ENCODE measurements around the gene PLXNB3. TPM values are rescaled to one million over a fixed set of nuclear protein-coding genes. Genes with fewer than 3 reads are reported as not detected.

PLXNB3 gene
- total RNA-seq, 4 donors from 2014 or later: 3.1 to 46.2 (median 24.7) TPM

- no peaks in the 10 kb centered on the region for H3K36me3 ChIP-seq
- H3K9me3 ChIP-seq: no peaks in the 10 kb centered on the region
- in situ Hi-C loops (cut with MboI; ENCODE audit: low pct_ligation_motif_present in 1 of 4, low pct_unique_long_range_greater_than_20kb in 1 of 4, low sequenced_read_pairs in 3 of 4) (no loop called here), intact Hi-C loops (cut with DNase I; ENCODE audit: low total_unique reads) (no loop called here)
- no peak overlapping the region for H3K4me3 ChIP-seq
- H3K27ac ChIP-seq: no peak overlapping the region
- DNase-seq: no peak
- TF ChIP-seq POLR2AphosphoS5 (IDR thresholded peaks at IDR 0.05) (no peak), POLR2A (IDR thresholded peaks at IDR 0.05) (no peak), EP300 (IDR thresholded peaks at IDR 0.05; ENCODE audit: low read depth) (no peak)
- H3K27me3 ChIP-seq: no peaks in the 10 kb centered on the region
- WGBS, 2 donors (ENCODE audit: low coverage in 1 of 2): 93% methylated on average over 13 of the region's 14 CpGs; no CpG with 5 or more reads in 1 of the 2 donors
- H3K4me1 ChIP-seq: peaks cover 8 to 15% (median 9%) of the 10 kb centered on the region in 4 donors
Observed at GRCh38 chrX:153732401-153732800, 31.6 kb upstream of the PLXNB3 start.

- Histone ChIP-seq H3K27me3 (no peaks in the 10 kb centered on the region), H3K36me3 (no peaks in the 10 kb centered on the region), H3K4me1 (peaks cover 0 to 2% (median 0%) of the 10 kb centered on the region in 4 donors), H3K9me3 (no peaks in the 10 kb centered on the region), H3K27ac (no peak overlapping the region), H3K4me3 (no peak overlapping the region)
- intact Hi-C loops (cut with DNase I; ENCODE audit: low total_unique reads) (no loop called here), in situ Hi-C loops (cut with MboI; ENCODE audit: low pct_ligation_motif_present in 1 of 4, low pct_unique_long_range_greater_than_20kb in 1 of 4, low sequenced_read_pairs in 3 of 4) (no loop called here)
- TF ChIP-seq EP300 (IDR thresholded peaks at IDR 0.05; ENCODE audit: low read depth) (no peak), POLR2A (IDR thresholded peaks at IDR 0.05) (no peak), CTCF (IDR thresholded peaks at IDR 0.05) (no peak), POLR2AphosphoS5 (IDR thresholded peaks at IDR 0.05) (no peak)
- WGBS, 2 donors (ENCODE audit: low coverage in 1 of 2): 85% methylated on average over 15 of the region's 15 CpGs; no CpG with 5 or more reads in 1 of the 2 donors
- DNase-seq: no peak
Observed at GRCh38 chrX:153733651-153734240, 30.3 kb upstream of the PLXNB3 start.

GRCh38 chrX:153734871-153735270, 29.2 kb upstream of the PLXNB3 start:
- in situ Hi-C loops (cut with MboI; ENCODE audit: low pct_ligation_motif_present in 1 of 4, low pct_unique_long_range_greater_than_20kb in 1 of 4, low sequenced_read_pairs in 3 of 4): no loop called here
- DNase-seq: no peak
- H3K27ac ChIP-seq: no peak overlapping the region
- no peak overlapping the region for H3K4me3 ChIP-seq
- TF ChIP-seq POLR2AphosphoS5 (IDR thresholded peaks at IDR 0.05) (no peak), CTCF (IDR thresholded peaks at IDR 0.05) (no peak), POLR2A (IDR thresholded peaks at IDR 0.05) (no peak), EP300 (IDR thresholded peaks at IDR 0.05; ENCODE audit: low read depth) (no peak)
- WGBS, 2 donors (ENCODE audit: low coverage in 1 of 2): 83 to 88% methylated on average over 1 to 2 of the region's 2 CpGs
- H3K27me3 ChIP-seq: no peaks in the 10 kb centered on the region
- no peaks in the 10 kb centered on the region for H3K36me3 ChIP-seq
- H3K9me3 ChIP-seq: no peaks in the 10 kb centered on the region
- intact Hi-C loops (cut with DNase I; ENCODE audit: low total_unique reads): no loop called here
- H3K4me1 ChIP-seq: no peaks in the 10 kb centered on the region

GRCh38 chrX:153735274-153735673, 28.8 kb upstream of the PLXNB3 start:
- Histone ChIP-seq H3K9me3 (no peaks in the 10 kb centered on the region), H3K27me3 (no peaks in the 10 kb centered on the region), H3K36me3 (no peaks in the 10 kb centered on the region), H3K4me3 (no peak overlapping the region), H3K27ac (no peak overlapping the region), H3K4me1 (no peaks in the 10 kb centered on the region)
- intact Hi-C loops (cut with DNase I; ENCODE audit: low total_unique reads) (no loop called here), in situ Hi-C loops (cut with MboI; ENCODE audit: low pct_ligation_motif_present in 1 of 4, low pct_unique_long_range_greater_than_20kb in 1 of 4, low sequenced_read_pairs in 3 of 4) (no loop called here)
- whole genome bisulfite sequencing, 2 donors (ENCODE audit: low coverage in 1 of 2): 78% methylated on average over 9 of the region's 9 CpGs; no CpG with 5 or more reads in 1 of the 2 donors
- DNase-seq: no peak
- no peak for TF ChIP-seq EP300 (IDR thresholded peaks at IDR 0.05; ENCODE audit: low read depth)
- no peak for TF ChIP-seq POLR2A (IDR thresholded peaks at IDR 0.05)
- TF ChIP-seq CTCF (IDR thresholded peaks at IDR 0.05): no peak
- no peak for TF ChIP-seq POLR2AphosphoS5 (IDR thresholded peaks at IDR 0.05)
